Measurements from ENCODE around the gene DSTYK.

The DSTYK gene

GRCh38 chr1:205137901-205138300 is 73.6 kb downstream of the DSTYK start:
- no peak overlapping the region for H3K4me3 ChIP-seq (ENCODE audit: insufficient read depth, low read depth, low read length)
- no peaks in the 10 kb centered on the region for H3K36me3 ChIP-seq (ENCODE audit: control insufficient read depth, insufficient read depth, low read length)
- 58 to 65% methylated on average over 3 of the region's 3 CpGs for WGBS, 2 experiments

GRCh38 chr1:205133287-205133686 is 78.2 kb downstream of the DSTYK start:
- no peaks in the 10 kb centered on the region for H3K36me3 ChIP-seq (ENCODE audit: control insufficient read depth, insufficient read depth, low read length)
- H3K4me1 ChIP-seq (ENCODE audit: control insufficient read depth, insufficient read depth, low read length) = no peaks in the 10 kb centered on the region
- WGBS, 2 experiments = 91 to 96% methylated on average over 1 of the region's 1 CpG
- no peak overlapping the region for H3K27ac ChIP-seq (ENCODE audit: insufficient read depth, low read depth, low read length, poor library complexity, severe bottlenecking)
- no peaks in the 10 kb centered on the region for H3K27me3 ChIP-seq (ENCODE audit: control insufficient read depth, insufficient read depth, low read length, poor library complexity, severe bottlenecking)
- H3K9me3 ChIP-seq (ENCODE audit: control insufficient read depth, low read length) = no peaks in the 10 kb centered on the region
- no peak overlapping the region for H3K4me3 ChIP-seq (ENCODE audit: insufficient read depth, low read depth, low read length)

More at GRCh38 chr1:205137901-205138300, 73.6 kb downstream of the DSTYK start:
- Histone ChIP-seq H3K9me3 (ENCODE audit: control insufficient read depth, low read length) (no peaks in the 10 kb centered on the region), H3K27ac (ENCODE audit: insufficient read depth, low read depth, low read length, poor library complexity, severe bottlenecking) (no peak overlapping the region), H3K4me1 (ENCODE audit: control insufficient read depth, insufficient read depth, low read length) (no peaks in the 10 kb centered on the region), H3K27me3 (ENCODE audit: control insufficient read depth, insufficient read depth, low read length, poor library complexity, severe bottlenecking) (no peaks in the 10 kb centered on the region)

- Histone ChIP-seq H3K27ac (ENCODE audit: insufficient read depth, low read depth, low read length, poor library complexity, severe bottlenecking) (no peak overlapping the region), H3K4me3 (ENCODE audit: insufficient read depth, low read depth, low read length) (no peak overlapping the region), H3K27me3 (ENCODE audit: control insufficient read depth, insufficient read depth, low read length, poor library complexity, severe bottlenecking) (no peaks in the 10 kb centered on the region), H3K9me3 (ENCODE audit: control insufficient read depth, low read length) (no peaks in the 10 kb centered on the region), H3K4me1 (ENCODE audit: control insufficient read depth, insufficient read depth, low read length) (no peaks in the 10 kb centered on the region), H3K36me3 (ENCODE audit: control insufficient read depth, insufficient read depth, low read length) (no peaks in the 10 kb centered on the region)
- WGBS, 2 experiments = 86 to 94% methylated on average over 4 of the region's 4 CpGs
These were observed 82.0 kb downstream of the DSTYK start for GRCh38 chr1:205129447-205130029.

- 91 to 100% methylated on average over 2 of the region's 2 CpGs for WGBS, 2 experiments
- H3K4me3 ChIP-seq (ENCODE audit: insufficient read depth, low read depth, low read length) = no peak overlapping the region
These were observed 83.5 kb downstream of the DSTYK start for GRCh38 chr1:205128050-205128449.

GRCh38 chr1:205127646-205128045 is 83.9 kb downstream of the DSTYK start:
- 88 to 92% methylated on average over 3 of the region's 3 CpGs for WGBS, 2 experiments

More at GRCh38 chr1:205128050-205128449, 83.5 kb downstream of the DSTYK start:
- Histone ChIP-seq H3K27ac (ENCODE audit: insufficient read depth, low read depth, low read length, poor library complexity, severe bottlenecking) (no peak overlapping the region), H3K4me1 (ENCODE audit: control insufficient read depth, insufficient read depth, low read length) (no peaks in the 10 kb centered on the region), H3K36me3 (ENCODE audit: control insufficient read depth, insufficient read depth, low read length) (no peaks in the 10 kb centered on the region), H3K9me3 (ENCODE audit: control insufficient read depth, low read length) (no peaks in the 10 kb centered on the region), H3K27me3 (ENCODE audit: control insufficient read depth, insufficient read depth, low read length, poor library complexity, severe bottlenecking) (no peaks in the 10 kb centered on the region)

GRCh38 chr1:205124726-205125125 is 86.8 kb downstream of the DSTYK start:
- H3K27me3 ChIP-seq (ENCODE audit: control insufficient read depth, insufficient read depth, low read length, poor library complexity, severe bottlenecking) = no peaks in the 10 kb centered on the region
- WGBS, 2 experiments = 89 to 92% methylated on average over 5 to 7 of the region's 7 CpGs
- no peak overlapping the region for H3K4me3 ChIP-seq (ENCODE audit: insufficient read depth, low read depth, low read length)
- H3K27ac ChIP-seq (ENCODE audit: insufficient read depth, low read depth, low read length, poor library complexity, severe bottlenecking) = no peak overlapping the region
- H3K4me1 ChIP-seq (ENCODE audit: control insufficient read depth, insufficient read depth, low read length) = no peaks in the 10 kb centered on the region
- H3K9me3 ChIP-seq (ENCODE audit: control insufficient read depth, low read length) = no peaks in the 10 kb centered on the region
- H3K36me3 ChIP-seq (ENCODE audit: control insufficient read depth, insufficient read depth, low read length) = no peaks in the 10 kb centered on the region

More at GRCh38 chr1:205127646-205128045, 83.9 kb downstream of the DSTYK start:
- Histone ChIP-seq H3K9me3 (ENCODE audit: control insufficient read depth, low read length) (no peaks in the 10 kb centered on the region), H3K36me3 (ENCODE audit: control insufficient read depth, insufficient read depth, low read length) (no peaks in the 10 kb centered on the region), H3K4me1 (ENCODE audit: control insufficient read depth, insufficient read depth, low read length) (no peaks in the 10 kb centered on the region), H3K27ac (ENCODE audit: insufficient read depth, low read depth, low read length, poor library complexity, severe bottlenecking) (no peak overlapping the region), H3K4me3 (ENCODE audit: insufficient read depth, low read depth, low read length) (no peak overlapping the region), H3K27me3 (ENCODE audit: control insufficient read depth, insufficient read depth, low read length, poor library complexity, severe bottlenecking) (no peaks in the 10 kb centered on the region)

- WGBS, 2 experiments = 56 to 74% methylated on average over 6 to 8 of the region's 9 CpGs
- no peak overlapping the region for H3K27ac ChIP-seq (ENCODE audit: insufficient read depth, low read depth, low read length, poor library complexity, severe bottlenecking)
- peak overlapping the region; percentile 93 for H3K4me3 ChIP-seq (ENCODE audit: insufficient read depth, low read depth, low read length)
These were observed 89.0 kb downstream of the DSTYK start for GRCh38 chr1:205122489-205122882.

GRCh38 chr1:205121660-205122488 is 89.6 kb downstream of the DSTYK start, which contains the start of gene RBBP5:
Gene RBBP5, minus strand, starts transcription at chr1:205121978. Its CDS starts 105 bp downstream, at chr1:205121873.
- Histone ChIP-seq H3K36me3 (ENCODE audit: control insufficient read depth, insufficient read depth, low read length) (peaks cover 8% of the 10 kb centered on the region), H3K4me1 (ENCODE audit: control insufficient read depth, insufficient read depth, low read length) (no peaks in the 10 kb centered on the region), H3K27me3 (ENCODE audit: control insufficient read depth, insufficient read depth, low read length, poor library complexity, severe bottlenecking) (no peaks in the 10 kb centered on the region), H3K27ac (ENCODE audit: insufficient read depth, low read depth, low read length, poor library complexity, severe bottlenecking) (peak within 1 kb of the TSS; percentile 95), H3K4me3 (ENCODE audit: insufficient read depth, low read depth, low read length) (peak within 1 kb of the TSS; percentile 93), H3K9me3 (ENCODE audit: control insufficient read depth, low read length) (no peaks in the 10 kb centered on the region)
- 0% methylated on average over 46 of the region's 46 CpGs for WGBS, 2 experiments

More at GRCh38 chr1:205122489-205122882, 89.0 kb downstream of the DSTYK start:
- Histone ChIP-seq H3K27me3 (ENCODE audit: control insufficient read depth, insufficient read depth, low read length, poor library complexity, severe bottlenecking) (no peaks in the 10 kb centered on the region), H3K4me1 (ENCODE audit: control insufficient read depth, insufficient read depth, low read length) (no peaks in the 10 kb centered on the region), H3K9me3 (ENCODE audit: control insufficient read depth, low read length) (no peaks in the 10 kb centered on the region), H3K36me3 (ENCODE audit: control insufficient read depth, insufficient read depth, low read length) (peaks cover 8% of the 10 kb centered on the region)

- no peak overlapping the region for H3K4me3 ChIP-seq (ENCODE audit: insufficient read depth, low read depth, low read length)
- 92 to 96% methylated on average over 2 of the region's 2 CpGs for WGBS, 2 experiments
- H3K4me1 ChIP-seq (ENCODE audit: control insufficient read depth, insufficient read depth, low read length) = no peaks in the 10 kb centered on the region
- H3K27ac ChIP-seq (ENCODE audit: insufficient read depth, low read depth, low read length, poor library complexity, severe bottlenecking) = no peak overlapping the region
- no peaks in the 10 kb centered on the region for H3K9me3 ChIP-seq (ENCODE audit: control insufficient read depth, low read length)
- H3K27me3 ChIP-seq (ENCODE audit: control insufficient read depth, insufficient read depth, low read length, poor library complexity, severe bottlenecking) = no peaks in the 10 kb centered on the region
- H3K36me3 ChIP-seq (ENCODE audit: control insufficient read depth, insufficient read depth, low read length) = peaks cover 19% of the 10 kb centered on the region
These were observed 92.8 kb downstream of the DSTYK start for GRCh38 chr1:205118752-205119151.

GRCh38 chr1:205111354-205111753 is 100.1 kb downstream of the DSTYK start:
- no peaks in the 10 kb centered on the region for H3K4me1 ChIP-seq (ENCODE audit: control insufficient read depth, insufficient read depth, low read length)
- no peaks in the 10 kb centered on the region for H3K27me3 ChIP-seq (ENCODE audit: control insufficient read depth, insufficient read depth, low read length, poor library complexity, severe bottlenecking)
- H3K36me3 ChIP-seq (ENCODE audit: control insufficient read depth, insufficient read depth, low read length) = peaks cover 21% of the 10 kb centered on the region
- no peak overlapping the region for H3K4me3 ChIP-seq (ENCODE audit: insufficient read depth, low read depth, low read length)
- H3K9me3 ChIP-seq (ENCODE audit: control insufficient read depth, low read length) = no peaks in the 10 kb centered on the region
- H3K27ac ChIP-seq (ENCODE audit: insufficient read depth, low read depth, low read length, poor library complexity, severe bottlenecking) = no peak overlapping the region
